Brain microvascular endothelial cell (primary cell): ENCODE data around the gene MBNL1.

Experiments
- DNase-seq: peaks from one replicate; pipeline ENCODE4 v3.0.0-alpha.2; 2020
- H3K27ac ChIP-seq: fragments of 250-450 bp; sonication (Bioruptor Pico); 2 replicates; pipeline ENCODE4 v1.5.1; 2020; ENCODE audit warnings: mild to moderate bottlenecking, moderate library complexity
- H3K27me3 ChIP-seq: fragments of 250-450 bp; sonication (Bioruptor Pico); replicated peaks from 2 replicates; pipeline ENCODE4 v1.5.1; 2020; ENCODE audit warnings: mild to moderate bottlenecking
- H3K36me3 ChIP-seq: fragments of 250-450 bp; sonication (Bioruptor Pico); replicated peaks from 2 replicates; pipeline ENCODE4 v1.5.1; 2020; ENCODE audit warnings: mild to moderate bottlenecking
- H3K4me3 ChIP-seq: 2 replicates; pipeline ENCODE4 v1.5.1; 2011; ENCODE audit warnings: low read depth, mild to moderate bottlenecking, control low read depth, low read length, moderate library complexity
- in situ Hi-C: cut with HindIII; loops from 2 replicates; pipeline ENCODE4 v1.10.0; 2017; ENCODE audit warnings: low sequenced_read_pairs, low pct_ligation_motif_present
- TF ChIP-seq, protein P1 (sequence below): IDR thresholded peaks from 2 replicates; pipeline ENCODE4 v1.5.1; 2011; ENCODE audit warnings: low read depth, mild to moderate bottlenecking, moderate library complexity, low read length, control low read depth, inconsistent platforms; ENCODE audit errors: missing control alignments

MBNL1 gene

DNA sequence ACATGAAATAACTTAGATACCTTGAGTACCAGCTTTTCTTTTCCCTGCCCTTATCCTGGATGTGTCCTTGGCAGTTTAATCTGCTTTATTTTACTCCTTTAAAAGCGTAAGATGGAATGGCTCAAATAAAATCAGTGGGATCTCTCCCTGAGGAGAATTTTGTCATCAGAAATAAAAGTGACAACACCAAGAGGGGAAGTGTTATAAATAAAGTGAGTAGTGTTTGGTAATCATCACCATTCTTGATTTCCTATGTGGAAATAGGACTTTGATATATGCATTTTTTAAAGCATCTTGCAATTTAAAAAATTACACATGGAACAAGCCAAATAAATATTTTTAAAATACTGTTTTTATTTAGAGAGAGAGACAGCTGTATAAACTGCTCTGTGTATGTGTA lies 76.5 kb downstream of the MBNL1 start:
- no peak overlapping the region for H3K4me3 ChIP-seq
- H3K36me3 ChIP-seq: peaks cover 9% of the 10 kb centered on the region
- TF ChIP-seq, protein P1, sequence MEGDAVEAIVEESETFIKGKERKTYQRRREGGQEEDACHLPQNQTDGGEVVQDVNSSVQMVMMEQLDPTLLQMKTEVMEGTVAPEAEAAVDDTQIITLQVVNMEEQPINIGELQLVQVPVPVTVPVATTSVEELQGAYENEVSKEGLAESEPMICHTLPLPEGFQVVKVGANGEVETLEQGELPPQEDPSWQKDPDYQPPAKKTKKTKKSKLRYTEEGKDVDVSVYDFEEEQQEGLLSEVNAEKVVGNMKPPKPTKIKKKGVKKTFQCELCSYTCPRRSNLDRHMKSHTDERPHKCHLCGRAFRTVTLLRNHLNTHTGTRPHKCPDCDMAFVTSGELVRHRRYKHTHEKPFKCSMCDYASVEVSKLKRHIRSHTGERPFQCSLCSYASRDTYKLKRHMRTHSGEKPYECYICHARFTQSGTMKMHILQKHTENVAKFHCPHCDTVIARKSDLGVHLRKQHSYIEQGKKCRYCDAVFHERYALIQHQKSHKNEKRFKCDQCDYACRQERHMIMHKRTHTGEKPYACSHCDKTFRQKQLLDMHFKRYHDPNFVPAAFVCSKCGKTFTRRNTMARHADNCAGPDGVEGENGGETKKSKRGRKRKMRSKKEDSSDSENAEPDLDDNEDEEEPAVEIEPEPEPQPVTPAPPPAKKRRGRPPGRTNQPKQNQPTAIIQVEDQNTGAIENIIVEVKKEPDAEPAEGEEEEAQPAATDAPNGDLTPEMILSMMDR: no peak
- in situ Hi-C loops: no loop called here
- no peaks in the 10 kb centered on the region for H3K27me3 ChIP-seq
- H3K27ac ChIP-seq: no peak overlapping the region
- no peak for DNase-seq

DNA sequence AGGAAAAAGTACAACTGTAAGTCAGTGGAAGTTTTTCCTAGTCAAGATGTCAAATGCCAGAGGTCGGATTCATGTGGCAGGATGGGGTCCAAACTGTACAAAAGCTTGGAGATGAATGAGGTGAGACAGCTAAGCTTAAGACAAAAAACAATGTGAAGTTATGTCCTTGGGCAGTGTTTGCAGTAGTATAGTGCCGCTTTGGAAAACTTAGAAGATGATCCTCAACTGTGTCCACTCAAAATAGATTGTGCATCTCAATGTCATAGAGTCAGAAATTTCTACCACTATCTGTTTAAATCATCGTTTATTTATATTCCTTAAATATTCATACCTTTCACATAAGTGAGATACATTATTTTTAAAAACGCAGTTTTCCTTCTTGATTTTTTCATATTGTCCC lies 77.3 kb downstream of the MBNL1 start:
- Histone ChIP-seq H3K27ac (no peak overlapping the region), H3K4me3 (no peak overlapping the region), H3K36me3 (peaks cover 5% of the 10 kb centered on the region), H3K27me3 (no peaks in the 10 kb centered on the region)
- no peak for DNase-seq
- in situ Hi-C loops: no loop called here
- TF ChIP-seq, protein P1: no peak

DNA sequence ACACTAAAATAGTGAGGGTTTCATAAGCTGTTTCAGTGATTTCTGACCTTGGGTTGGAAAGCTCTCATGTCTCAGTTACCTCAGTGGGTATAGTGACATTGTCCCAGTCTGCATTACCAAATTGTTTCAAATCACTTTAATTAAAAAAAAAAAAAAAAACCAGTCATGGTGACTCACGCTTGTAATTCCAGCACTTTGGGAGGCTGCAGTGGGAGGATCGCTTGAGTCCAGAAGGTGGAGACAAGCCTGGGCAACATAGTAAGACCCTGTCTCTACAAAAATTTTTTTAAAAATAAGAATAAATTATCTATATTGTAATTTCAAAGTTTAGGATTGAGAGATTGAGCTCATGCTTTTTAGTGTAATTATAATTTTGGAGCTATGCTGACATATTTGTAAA lies 78.0 kb downstream of the MBNL1 start:
- no peak for DNase-seq
- H3K4me3 ChIP-seq: no peak overlapping the region
- peaks cover 5% of the 10 kb centered on the region for H3K36me3 ChIP-seq
- no peak overlapping the region for H3K27ac ChIP-seq
- H3K27me3 ChIP-seq: no peaks in the 10 kb centered on the region
- TF ChIP-seq, protein P1: no peak
- in situ Hi-C loops: no loop called here

DNA sequence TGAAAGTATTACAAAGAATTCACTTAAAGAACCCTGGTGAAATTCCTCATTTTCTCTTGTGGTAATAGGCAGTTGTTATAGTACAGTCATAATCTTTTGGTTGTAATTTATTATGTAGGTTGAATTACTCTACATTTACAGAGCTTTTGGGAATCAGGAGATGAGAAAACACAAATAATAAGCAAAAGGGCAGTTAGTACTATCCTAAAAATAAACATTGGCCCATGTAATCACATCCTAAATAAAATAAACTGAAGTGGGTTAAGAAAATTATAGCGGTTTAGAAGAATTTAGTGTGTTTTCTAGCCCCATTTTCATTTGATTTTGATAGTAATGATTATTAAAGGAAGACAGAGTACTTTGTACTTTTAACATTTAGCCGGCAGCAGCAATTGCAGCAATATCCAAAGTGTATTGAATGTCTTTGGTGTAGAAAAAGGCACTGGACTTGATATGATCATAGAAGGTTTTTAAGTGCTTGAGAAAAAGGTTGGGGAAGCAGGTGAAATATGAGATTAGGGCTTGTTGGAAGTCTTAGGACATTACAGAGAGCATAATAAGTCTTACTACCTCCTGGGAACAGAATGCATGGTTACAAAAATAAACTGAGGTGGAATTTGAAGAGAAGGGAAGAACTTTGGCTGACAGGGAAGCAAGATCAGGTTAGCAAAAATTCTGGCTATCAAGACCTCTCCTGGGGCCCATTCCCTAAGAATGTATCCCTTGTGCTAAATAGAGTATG lies 79.9 kb downstream of the MBNL1 start:
- no peaks in the 10 kb centered on the region for H3K36me3 ChIP-seq
- no peaks in the 10 kb centered on the region for H3K27me3 ChIP-seq
- H3K27ac ChIP-seq: no peak overlapping the region
- no peak overlapping the region for H3K4me3 ChIP-seq
- no peak for DNase-seq
- TF ChIP-seq, protein P1: no peak
- in situ Hi-C loops: no loop called here

DNA sequence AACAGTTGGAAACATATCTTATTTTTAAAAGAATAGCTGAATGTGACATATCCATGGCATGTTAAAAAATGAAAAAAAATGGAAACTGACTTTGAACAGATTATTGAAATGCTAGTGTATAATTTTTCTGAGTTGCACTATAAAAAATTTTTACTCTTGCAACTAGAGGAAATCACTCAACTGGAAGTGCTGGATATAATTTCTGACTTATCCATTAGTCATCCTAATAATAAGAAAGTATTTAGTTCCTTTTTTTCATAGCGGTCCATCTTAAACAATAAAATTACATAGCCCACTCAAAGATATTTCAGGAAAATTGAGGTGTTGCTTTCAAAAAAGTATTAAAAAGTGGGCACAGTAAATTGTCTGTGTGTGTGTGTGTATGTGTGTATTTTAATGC lies 80.7 kb downstream of the MBNL1 start:
- in situ Hi-C loops: no loop called here
- DNase-seq: no peak
- Histone ChIP-seq H3K4me3 (no peak overlapping the region), H3K36me3 (no peaks in the 10 kb centered on the region), H3K27ac (no peak overlapping the region), H3K27me3 (no peaks in the 10 kb centered on the region)
- TF ChIP-seq, protein P1: no peak

DNA sequence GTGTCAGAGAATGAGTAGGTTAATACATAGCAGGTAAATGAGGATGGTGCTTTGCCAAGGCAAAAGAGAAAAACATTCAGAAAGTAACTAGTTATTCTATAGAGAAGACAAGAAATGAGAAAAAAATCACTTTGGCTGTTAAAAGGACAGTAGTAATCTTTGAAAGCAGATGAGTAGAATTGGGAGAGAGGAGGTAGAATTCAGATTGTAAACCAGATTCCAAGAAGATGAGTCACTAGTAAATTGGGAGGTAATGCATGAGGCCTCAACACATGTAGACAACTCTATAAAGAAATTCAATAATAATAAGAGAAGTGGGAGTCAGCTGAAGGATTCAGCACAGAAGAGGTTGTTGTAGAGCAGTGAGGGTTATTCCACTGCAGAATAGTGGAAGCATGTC lies 81.4 kb downstream of the MBNL1 start:
- Histone ChIP-seq H3K27me3 (no peaks in the 10 kb centered on the region), H3K27ac (no peak overlapping the region), H3K4me3 (no peak overlapping the region), H3K36me3 (no peaks in the 10 kb centered on the region)
- no peak for DNase-seq
- in situ Hi-C loops: no loop called here
- TF ChIP-seq, protein P1: no peak
